ENCODE data around the gene RPP38.

DNA sequence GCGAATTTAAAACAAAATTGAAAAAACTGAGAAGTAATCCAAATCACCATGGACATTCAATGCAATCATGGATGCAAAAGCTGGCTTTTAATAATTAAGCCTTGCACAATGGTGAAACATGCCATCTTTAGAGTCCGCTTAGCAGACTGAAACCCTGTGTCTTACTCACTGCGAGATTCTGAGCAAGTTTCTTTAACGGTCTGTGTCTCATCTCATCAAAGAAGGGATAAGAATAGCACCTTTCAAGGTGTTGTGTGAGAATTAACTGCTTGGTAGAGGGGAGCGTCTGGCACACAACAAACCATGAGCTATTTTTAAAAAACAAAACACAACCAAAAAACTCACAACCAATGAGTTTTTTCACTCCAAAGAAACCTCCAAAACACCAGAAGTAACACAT, 30.0 kb upstream of the RPP38 start:
- TF ChIP-seq, protein P1, sequence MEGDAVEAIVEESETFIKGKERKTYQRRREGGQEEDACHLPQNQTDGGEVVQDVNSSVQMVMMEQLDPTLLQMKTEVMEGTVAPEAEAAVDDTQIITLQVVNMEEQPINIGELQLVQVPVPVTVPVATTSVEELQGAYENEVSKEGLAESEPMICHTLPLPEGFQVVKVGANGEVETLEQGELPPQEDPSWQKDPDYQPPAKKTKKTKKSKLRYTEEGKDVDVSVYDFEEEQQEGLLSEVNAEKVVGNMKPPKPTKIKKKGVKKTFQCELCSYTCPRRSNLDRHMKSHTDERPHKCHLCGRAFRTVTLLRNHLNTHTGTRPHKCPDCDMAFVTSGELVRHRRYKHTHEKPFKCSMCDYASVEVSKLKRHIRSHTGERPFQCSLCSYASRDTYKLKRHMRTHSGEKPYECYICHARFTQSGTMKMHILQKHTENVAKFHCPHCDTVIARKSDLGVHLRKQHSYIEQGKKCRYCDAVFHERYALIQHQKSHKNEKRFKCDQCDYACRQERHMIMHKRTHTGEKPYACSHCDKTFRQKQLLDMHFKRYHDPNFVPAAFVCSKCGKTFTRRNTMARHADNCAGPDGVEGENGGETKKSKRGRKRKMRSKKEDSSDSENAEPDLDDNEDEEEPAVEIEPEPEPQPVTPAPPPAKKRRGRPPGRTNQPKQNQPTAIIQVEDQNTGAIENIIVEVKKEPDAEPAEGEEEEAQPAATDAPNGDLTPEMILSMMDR (IDR thresholded peaks at IDR 0.05) = no peak
- TF ChIP-seq POLR2A (IDR thresholded peaks at IDR 0.05) = no peak
